ENCODE data around the gene ROBO3.
A peak's percentile ranks its signal among the peaks of the same experiment; 100 is the strongest.

Gene ROBO3

DNA sequence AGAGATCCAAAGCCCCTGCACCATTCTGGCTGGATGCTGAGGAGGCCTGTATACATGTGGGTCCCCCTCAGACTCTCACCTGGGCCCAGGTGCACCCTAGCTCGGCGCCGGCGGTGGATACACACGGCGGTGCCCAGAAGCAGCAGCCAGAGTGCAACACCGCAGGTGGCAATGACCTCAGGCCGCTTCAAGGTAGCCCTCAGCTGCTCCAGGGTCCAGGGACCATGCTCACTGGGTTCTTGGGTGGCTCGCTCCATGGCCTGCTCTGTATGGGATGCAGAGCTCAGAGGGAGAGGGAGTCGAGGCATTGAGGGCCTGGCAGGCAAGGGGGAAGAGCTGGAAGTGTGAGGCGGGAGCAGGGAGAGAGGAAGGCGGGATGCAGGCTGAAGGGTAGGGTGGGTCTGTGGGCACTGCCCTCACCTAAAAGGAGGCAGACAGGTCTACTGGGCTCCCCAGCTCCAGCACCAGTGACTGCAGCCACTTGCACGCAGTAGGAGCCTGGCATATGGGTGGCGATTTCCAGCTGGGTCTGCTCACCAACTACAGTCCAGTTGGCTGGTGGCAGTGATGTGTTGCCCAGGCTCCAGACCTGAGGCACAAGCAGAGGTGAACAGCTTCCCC is 28.7 kb downstream of the ROBO3 start:
- DNase-seq, result no peak

DNA sequence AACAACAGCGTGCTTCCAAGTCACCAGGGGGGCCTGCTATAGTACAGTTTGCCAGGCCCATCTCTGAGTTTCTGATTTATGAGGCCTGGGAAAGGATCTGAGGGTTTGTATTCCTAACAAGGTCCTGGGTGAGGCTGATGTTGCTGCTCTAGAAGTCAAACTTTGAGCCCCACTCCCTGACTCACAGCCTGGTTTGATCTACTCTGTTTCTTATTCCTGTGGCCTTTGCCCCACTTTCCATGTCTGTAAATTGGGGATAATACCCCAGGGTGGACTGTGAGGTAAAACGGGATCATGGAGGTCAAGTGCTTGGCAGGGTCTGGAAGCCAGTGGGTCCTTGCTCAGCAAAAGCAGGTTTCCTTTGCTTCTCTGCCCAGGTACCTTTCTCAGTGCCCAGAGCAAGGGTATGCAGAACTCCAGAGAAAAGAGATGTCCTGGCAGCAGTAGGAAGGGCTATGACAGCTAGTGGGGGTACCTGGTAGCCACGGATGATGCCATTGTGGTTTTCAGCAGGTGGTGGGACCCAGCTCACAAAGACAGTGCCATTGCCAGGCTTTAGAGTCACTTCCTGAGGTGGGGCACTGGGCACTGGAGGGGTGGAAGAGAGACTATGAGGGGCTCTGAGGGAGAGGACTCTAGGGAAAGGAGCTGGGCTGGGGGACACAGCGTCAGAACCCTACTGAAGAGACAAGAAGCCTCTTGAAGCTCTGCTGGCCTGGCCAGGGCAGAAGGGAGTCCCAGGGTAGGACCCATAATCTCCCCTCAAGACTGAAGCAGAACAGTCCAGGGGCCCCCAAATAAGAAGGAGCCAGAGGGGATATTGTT is 29.6 kb downstream of the ROBO3 start:
- DNase-seq, result no peak

DNA sequence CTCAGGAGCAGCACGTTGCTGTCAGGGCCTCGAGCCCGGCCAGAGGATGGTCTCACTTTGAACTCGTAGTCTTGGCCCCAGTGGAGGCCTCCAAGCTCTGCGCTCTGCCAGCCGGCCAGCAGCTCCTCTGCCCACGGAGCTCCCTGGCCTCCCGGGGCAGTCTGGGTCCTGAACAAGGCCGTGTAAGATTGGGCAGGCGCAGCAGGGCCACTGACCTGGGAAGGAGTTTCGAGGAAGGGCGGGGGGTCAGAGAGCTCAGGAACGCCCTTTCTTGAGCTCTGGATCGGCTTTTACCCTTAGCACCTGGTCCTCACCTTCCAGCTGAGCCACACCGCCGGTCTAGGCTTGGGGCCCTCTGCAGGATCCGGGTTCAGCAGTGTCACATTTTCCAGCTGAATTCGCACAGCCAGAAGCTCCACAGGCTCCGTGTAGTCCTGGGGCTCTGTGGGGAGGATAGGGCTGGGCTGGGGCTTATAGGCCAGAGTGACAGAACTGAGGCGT is 30.3 kb downstream of the ROBO3 start:
- no peak for DNase-seq

DNA sequence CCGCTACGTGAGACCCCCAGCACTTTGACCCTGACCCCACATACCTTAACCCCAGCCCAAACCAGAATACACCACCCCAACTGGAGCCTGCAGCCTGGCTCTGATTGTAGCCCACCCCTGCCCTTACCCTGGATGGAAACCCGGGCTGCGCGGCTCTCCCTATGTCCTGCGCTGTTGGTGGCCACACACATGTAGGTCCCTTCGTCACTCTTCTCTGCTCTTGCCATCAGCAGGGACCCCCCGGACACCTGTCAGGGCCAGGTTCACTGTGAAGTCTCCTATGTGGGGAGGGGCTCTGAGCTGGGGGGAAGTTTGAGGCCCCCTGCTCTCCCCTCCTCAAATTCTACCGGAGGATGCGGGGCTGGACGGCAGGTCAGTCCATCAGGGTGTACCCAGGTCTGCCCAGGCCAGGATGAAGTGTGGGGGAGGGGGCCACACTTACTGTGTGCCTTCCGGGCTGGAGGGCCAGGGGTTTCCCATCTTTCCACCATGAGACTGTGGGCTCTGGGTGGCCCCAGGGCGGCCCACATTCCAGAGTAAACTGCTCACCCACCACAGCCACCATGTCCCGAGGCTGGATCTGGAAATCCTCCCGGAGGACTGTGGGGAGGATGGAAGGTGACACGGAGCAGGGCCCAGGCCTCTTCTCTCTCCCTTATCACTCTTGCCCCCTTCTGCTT is 31.0 kb downstream of the ROBO3 start:
- no peak for DNase-seq

DNA sequence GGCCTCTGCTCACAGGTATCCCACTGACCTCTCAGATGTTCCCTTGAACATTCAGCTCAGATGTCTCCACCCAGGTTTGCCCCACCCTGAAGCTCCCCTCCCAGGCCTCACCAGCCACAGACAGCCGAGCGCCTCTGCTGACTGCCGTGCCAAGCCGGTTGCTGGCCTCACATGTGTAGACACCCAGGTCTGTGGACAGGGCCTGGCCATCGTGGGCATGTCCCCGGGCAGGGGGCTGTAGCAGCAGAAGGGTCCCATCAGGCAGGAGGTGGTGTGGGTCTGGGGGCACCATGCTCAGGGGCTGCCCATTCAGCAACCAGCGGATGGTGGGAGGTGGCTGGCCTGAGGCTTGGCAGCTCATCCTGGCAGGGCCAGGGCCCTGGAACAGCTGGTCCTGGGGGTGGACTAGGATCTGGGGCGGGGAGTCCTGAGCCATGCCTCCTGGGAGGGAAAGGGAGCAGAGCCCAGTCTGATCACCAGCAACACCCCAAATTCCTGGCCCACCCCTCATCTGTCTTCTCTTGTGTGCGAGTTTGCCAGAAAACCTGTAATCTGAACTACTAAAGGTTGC is 31.7 kb downstream of the ROBO3 start:
- no peak for DNase-seq

DNA sequence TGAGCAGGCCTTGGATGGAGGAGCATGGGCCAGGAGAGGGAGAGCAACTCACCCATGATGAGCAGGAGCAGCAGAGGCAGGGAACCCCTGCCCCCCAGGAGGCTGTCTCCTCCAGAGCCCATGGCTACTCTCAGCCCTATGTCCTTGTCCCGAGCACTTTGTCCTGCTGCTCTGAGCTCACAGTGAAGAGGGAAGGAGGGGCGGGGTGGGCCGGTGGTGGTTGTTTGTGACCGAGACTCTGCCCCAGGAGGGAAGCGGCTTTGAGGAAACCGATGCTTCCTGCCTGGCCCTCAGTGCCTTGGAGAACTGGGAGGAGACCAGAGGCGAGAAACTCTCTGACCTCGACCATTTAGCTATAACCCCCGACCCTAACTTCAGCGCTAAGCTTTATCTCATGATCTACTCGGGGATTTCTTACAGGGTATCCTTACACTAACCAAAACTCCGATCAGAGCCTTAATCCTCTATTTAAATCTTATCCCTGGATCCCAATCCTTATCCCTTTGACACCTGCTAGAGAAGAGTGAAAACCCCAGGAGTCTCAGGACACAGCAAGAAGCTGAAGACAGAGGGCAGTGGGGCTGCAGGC is 32.5 kb downstream of the ROBO3 start, which contains the start of gene ROBO4:
ROBO4 (minus strand) TSS at position 192 of the 589 bp plus-strand sequence; CDS start at position 122, 70 bp downstream.
- no peak for DNase-seq

DNA sequence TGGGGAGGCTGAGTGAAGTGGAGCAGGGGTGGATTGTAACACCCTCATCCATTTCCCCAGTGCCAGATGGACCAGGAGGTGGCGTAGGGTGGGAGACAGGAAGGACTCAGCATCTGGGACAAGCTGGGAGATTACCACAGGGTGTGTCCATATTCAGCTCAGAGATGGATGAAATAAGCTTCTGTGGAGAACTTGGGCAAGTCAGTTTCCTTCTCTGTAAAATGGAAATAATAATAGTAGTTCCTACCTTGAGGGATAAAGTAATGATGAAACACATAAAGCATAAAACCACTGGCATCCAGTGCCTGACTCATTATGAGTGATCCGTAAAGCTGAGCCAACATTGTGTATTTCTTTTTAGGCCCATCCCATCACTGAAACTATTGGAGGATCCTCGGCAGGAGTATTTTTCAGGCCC is 33.0 kb downstream of the ROBO3 start:
- no peak for DNase-seq

DNA sequence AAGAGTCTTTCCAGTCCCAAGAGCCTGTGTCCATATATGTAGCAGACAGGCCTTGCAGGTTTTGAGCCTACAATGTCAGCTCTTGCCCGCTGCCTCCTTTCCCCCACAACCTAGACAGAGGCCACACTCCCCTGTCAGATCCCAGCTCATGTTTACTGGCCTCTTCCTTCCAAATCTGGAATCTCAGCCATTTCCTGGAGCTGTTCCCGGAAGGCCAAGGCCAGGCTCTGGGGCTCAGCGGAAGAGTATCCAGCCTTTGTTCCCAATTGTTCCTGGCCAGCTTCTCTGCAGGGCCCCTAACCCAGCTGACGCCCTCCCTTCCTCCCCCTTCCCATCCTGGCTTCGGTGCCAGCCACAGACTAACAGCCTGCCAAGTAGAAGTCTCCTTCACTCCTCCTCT is 33.5 kb downstream of the ROBO3 start:
- no peak for DNase-seq

DNA sequence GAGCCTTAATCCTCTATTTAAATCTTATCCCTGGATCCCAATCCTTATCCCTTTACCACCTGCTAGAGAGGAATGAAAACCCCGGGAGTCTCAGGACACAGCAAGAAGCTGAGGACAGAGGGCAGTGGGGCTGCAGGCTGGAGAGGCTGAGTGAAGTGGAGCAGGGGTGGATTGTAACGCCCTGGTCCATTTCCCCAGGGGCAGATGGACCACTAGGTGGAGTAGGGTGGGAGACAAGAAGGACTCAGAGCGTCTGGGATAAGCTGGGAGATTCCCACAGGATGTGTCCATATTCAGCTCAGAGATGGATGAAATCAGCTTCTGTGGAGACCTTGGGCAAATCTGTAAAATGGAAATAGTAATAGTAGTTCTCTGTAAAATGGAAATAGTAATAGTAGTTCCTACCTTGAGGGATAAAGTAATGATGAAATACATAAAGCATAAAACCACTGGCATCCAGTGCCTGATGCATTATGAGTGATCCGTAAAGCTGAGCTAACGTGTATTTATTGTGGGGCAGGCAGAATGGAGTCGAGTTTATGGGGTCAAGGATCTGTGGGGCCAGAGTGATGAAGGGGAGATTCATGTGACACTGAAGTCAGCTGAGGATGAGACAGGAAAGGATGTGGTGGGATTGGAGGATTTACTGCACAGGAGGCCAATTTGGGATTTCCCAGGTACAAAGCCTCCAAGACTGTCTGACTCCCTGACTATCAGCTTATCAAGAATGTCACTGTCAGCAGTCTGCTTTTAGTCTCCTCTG is 34.3 kb downstream of the ROBO3 start:
- DNase-seq, result no peak

DNA sequence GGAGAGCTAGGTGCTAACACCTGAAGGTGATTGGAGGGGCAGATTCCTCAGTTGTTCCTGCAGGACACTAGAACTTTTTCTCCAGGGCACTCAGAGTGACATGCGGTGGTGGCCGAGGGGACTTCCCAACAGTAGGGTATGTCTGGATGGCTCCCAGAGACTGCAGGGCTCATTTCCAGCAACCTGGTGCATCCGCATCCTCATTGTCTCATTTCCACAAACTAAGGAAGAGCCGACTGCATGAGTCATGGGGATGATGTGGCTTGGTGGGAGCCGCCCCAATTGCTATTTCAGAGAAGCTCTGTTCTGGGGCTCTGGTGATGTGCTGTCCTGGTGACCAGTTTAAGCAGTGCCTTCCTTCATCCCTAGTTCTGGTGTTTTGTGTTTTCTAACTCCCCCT is 35.2 kb downstream of the ROBO3 start:
- DNase-seq, result no peak

DNA sequence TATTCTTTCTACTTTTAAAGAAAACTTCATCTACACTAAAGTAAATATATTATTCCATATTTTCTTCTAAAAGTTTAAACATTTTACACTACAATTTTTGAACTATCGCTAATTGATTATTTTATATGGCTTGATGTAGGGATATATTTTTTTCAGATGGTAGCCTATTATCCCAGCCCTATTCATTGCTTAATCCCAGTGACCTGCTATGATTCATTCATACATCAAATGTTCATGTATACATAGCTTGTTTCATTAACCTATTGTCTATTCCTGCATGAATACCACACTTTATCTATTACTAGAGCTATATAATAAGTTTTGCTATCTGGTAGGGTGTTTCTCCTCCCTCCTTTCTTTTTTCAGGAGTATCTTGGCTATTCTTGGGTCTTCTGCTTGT is 37.4 kb downstream of the ROBO3 start:
- DNase-seq, result no peak

DNA sequence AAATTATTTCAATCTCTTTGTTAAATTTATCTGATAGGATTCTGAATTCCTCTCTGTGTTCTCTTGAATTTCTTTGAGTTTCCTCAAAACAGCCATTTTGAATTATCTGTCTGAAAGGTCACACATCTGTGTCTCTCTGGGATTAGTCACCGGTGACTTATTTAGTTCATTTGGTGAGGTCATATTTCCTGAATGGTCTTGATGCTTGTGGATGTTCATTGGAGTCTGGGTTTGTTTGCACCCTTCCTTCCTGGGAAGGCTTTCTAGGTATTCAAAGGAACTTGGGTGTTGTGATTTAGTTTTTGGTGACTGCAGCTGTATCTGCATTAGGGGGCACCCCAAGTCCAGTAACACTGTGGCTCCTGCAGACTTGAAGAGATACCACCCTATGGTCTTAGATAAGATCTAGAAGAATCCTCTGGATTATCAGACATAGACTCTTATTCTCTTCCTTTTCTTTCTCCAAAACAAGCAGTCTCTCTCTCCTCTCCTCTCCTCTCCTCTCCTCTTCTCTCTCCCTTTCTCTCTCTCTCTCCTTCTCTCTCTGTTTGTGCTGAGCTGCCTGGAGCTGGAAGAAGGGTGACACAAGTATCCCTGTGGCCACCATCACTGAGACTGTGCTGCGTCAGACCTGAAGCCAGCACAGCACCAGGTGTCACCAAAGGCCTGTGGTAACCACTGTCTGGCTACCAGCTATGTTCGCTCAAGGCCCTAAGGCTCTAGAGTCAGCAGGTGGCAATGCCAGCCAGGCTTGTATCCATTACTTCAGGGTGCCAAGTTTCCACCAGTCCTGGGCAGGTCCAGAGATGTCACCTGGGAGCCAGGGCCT is 50.5 kb downstream of the ROBO3 start:
- DNase-seq, result peak; percentile 15

DNA sequence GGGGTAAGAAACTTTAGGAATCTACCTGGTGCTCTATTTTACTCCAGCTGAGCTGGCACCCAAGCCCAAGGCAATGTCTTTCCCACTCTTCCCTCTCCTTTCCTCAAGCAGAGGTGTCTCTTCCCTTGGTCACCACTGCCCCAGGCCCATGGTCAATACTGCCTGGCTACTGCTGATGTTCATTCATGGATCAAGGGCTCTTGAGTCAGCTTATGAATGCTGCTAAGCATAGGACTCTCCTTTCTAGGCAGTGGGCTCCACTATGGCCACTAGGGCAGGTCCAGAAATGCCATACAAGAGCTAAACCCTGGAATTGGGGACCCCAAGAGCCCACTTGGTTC is 51.1 kb downstream of the ROBO3 start:
- DNase-seq, result no peak

DNA sequence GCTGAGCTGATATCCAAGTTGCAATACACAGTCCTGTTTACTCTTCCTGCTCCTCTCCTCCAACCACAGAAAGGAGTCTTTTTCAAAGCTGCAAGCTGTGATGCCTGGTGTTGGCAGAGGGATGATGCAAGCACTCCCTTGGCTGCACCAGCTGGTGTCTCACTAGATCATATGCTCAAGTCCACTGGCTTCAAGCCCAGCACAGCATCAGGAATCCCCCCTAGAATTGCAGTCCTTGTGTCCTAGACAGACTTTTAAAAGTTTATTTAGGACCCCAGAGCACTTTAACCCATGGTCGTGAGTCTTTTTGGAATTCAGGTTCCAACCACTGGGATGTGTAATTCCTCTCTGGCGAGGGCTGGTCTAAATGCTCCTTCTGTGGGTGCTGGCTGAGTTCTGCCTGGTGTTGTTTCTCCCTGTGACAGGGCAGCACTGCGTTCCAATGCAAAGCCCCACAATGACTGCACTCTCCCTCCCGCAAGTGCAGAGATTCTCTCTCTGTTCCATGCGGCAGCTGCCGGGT is 51.9 kb downstream of the ROBO3 start:
- no peak for DNase-seq

DNA sequence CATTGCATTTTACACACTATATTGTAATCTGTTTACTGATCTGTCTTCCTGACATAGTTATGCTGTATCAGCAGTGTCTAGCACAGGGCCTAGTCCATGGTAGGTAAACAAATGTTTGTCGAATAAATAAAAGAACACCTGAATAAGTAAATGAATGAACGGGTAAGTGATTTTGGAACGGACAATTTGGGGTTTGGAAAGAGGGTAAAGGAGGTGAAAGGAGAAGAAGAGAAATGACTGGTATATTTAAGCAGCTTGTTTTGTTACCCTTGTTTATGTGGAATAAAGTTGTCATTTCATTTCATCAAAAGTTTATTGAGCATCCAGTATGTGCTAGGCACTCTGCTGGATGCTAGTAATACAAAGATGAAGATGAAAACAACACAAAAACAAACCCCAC is 53.7 kb downstream of the ROBO3 start, which contains the start of gene HEPN1:
HEPN1 (plus strand) TSS at position 301 of the 400 bp plus-strand sequence.
- no peak for DNase-seq

DNA sequence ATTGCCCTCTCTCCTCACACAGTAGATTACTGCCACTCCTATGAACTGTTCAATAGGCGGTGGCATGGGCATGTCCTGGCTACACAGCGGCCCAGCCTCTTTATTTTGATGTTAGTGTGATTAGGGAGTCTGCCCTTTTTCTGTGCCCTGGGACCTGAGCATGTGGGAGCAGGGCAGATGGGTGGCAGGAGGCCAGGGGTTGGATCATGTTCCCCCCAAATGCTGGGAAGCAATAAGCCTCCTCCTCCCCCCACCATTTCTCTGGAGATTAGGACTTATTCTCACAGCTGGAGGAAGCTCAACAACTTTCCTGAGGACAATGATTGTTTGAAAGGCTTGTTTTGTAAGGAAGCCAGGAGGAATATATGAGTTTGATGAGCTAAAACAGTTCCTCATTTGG is 54.7 kb downstream of the ROBO3 start:
- no peak for DNase-seq

DNA sequence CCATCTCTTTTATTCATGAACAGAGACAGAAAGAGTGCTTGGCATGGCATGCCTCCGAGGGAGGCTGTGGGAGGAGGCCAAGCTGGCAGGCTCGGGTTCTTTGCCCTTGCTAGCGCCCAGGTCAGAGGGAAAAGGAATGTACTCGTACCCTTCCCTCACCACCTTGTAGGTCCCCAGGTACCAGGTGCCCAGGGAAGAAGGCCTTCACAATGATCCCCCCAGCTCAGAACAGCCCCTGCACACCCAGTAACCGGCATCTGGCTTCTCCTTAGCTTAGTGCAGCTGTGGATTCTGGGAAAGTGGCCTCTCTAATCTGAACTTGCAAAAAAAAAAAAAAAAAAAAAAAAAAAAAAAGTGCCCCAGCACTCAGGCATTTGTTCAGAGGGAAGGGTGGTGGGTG is 55.1 kb downstream of the ROBO3 start:
- no peak for DNase-seq

DNA sequence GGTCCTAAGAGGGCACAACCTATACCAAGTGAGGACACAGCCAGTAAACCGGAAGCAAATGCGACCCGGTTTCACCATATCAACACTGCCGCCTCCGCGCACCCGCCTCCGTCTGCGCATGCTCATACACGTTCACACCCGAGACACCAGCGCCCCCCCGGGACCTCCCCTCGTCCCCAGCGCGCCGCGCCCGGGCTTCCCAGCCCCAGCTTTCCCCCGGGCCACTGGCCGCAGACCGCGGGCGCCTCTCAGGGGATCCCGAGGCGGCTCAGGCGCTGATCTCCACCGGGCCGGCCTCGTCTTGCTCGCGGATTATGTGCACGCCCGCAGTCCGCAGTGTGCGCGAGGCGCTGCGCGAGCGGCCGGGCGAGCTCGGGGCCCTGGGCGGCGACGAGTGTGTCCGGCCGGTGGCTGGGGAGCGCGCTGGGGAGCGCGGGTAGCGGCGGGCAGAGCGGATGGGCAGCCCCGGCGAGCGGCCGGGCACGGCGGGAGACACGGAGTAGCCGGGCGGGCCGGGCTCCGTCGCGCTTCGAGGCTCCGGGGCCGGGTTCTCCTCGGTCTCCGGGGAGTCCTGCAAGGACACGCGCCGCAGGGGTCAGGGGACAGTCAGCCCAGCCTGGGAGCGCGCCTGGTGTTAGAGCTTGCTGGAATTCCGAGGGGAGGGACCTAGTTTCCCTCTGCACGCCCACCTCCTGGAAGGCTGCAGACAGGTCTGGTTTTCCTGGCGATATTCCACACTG is 55.8 kb downstream of the ROBO3 start:
- DNase-seq, result peak; percentile 85

DNA sequence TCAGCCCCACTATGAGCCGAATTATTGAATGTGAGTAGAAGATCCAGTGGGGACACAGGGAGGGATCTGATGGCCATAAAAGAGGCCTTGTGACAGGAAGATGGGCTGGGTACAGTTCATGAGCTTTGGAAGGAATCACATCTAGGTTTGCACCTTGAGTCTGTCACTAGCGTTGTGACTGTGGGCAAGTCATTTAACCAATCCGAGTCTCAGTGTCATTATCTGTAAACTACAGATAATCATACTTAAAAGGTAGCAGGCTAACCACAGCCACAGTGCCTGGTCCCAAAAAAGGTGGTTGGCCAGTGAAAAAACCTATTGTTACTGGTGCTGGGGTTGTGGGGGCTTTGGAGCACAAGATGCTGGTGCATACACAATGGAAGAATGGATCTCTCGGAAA is 57.6 kb downstream of the ROBO3 start:
- no peak for DNase-seq

DNA sequence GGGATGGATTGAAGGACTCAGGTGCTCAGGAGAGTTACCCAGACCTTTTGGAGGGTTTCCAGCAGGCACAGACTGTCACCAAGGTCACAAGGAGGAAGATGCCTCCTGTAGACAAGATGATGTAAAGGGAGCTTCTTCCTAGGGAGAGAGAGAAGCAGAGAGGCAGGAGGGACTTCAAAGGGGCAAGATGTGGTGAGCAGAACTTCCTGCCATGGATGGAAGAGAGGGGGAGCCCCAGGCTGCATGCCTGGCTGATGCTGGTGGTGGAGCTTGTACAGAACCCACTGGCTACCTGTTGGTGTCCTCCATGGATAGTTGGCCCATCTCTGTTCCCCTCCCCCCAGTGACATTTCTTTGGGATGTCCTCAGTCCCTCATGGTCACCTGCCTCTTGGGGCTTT is 58.1 kb downstream of the ROBO3 start:
- DNase-seq, result peak; percentile 12

Measured in CD4-positive, alpha-beta T cell treated with Interleukin-10 for 1 hour (primary cell).